Suprapubic skin (tissue), 4 donors: ENCODE data around the gene C20orf141. TPM values are rescaled to one million over a fixed set of nuclear protein-coding genes. Genes with fewer than 3 reads are reported as not detected.

Experiments used
- DNase-seq, 2 donors: peaks; one replicate each; pipeline ENCODE4 v3.0.0-alpha.2; 2019; ENCODE audit warnings: low spot score in 2 of 2
- H3K27ac ChIP-seq: fragments of 200-600 bp; sonication (generic); one replicate; pipeline ENCODE4 v1.5.1; 2019
- H3K27me3 ChIP-seq: fragments of 200-600 bp; sonication (generic); one replicate; pipeline ENCODE4 v1.5.1; 2019
- H3K36me3 ChIP-seq: fragments of 200-600 bp; sonication (generic); one replicate; pipeline ENCODE4 v1.5.1; 2019
- H3K4me1 ChIP-seq: fragments of 200-600 bp; sonication (generic); one replicate; pipeline ENCODE4 v1.5.1; 2019
- H3K4me3 ChIP-seq: fragments of 200-600 bp; sonication (generic); one replicate; pipeline ENCODE4 v1.5.1; 2019; ENCODE audit warnings: mild to moderate bottlenecking
- H3K9me3 ChIP-seq: fragments of 200-600 bp; sonication (generic); one replicate; pipeline ENCODE4 v1.5.1; 2019
- CTCF ChIP-seq, 2 donors: fragments of 200-600 bp in 1 of 2; fragments of 450-650 bp in 1 of 2; sonication (generic) in 1 of 2; IDR thresholded peaks; one replicate each; pipeline ENCODE4 v1.5.1; 2016 to 2019; ENCODE audit warnings: antibody characterized with exemption in 2 of 2, mild to moderate bottlenecking in 1 of 2, moderate library complexity in 1 of 2
- EP300 ChIP-seq: sonication (generic); formaldehyde crosslinking; IDR thresholded peaks from one replicate; pipeline ENCODE4 v1.6.1; 2017; ENCODE audit warnings: antibody characterized with exemption
- POLR2A ChIP-seq, 2 donors: fragments of 450-650 bp; IDR thresholded peaks; one replicate each; pipeline ENCODE4 v1.6.1; 2017; ENCODE audit warnings: antibody characterized with exemption in 2 of 2, mild to moderate bottlenecking in 2 of 2, moderate library complexity in 2 of 2
- POLR2AphosphoS5 ChIP-seq, 3 donors: sonication (generic); formaldehyde crosslinking; IDR thresholded peaks; one replicate each; pipeline ENCODE4 v1.6.1; 2017; ENCODE audit warnings: antibody characterized with exemption in 3 of 3
- WGBS: methylation state at CpG from one replicate; pipeline ENCODE4 v1.1.5; 2018; 5-methylcytosine and 5-hydroxymethylcytosine counted together
- total RNA-seq, 4 donors: library from RNA; depleted of rRNA; stranded (reverse); fragments of >200 nt; gene quantifications; one replicate each; pipeline ENCODE4 v1.1.0, GENCODE V29; 2016

The C20orf141 gene
- total RNA-seq, 4 donors from 2014 or later, result not detected

DNA sequence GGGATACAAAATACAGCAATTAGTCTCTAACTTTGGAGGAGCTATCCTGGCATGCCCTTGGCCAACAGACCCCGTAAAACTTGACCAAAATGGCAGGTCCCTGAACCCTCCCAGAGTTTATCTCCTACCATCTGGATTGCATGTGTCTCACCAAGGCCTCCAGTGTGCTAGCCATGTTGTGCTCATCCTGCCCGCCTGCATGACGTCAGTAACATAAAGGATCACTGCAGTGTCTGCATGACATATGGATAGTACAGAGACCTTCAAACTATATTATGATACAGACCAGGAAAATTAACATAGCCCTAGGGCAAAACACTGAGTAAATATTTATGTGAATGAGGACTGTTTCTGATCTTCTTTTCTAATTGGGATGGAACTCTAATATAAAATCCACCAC, 39.6 kb upstream of the C20orf141 start:
- no peak for DNase-seq
- 75% methylated on average over 3 of the region's 3 CpGs for WGBS
- TF ChIP-seq POLR2A (IDR thresholded peaks at IDR 0.05) (no peak), POLR2AphosphoS5 (IDR thresholded peaks at IDR 0.05) (no peak), CTCF (IDR thresholded peaks at IDR 0.05) (no peak), EP300 (no peak)
- no peak overlapping the region for H3K27ac ChIP-seq
- no peaks in the 10 kb centered on the region for H3K9me3 ChIP-seq
- H3K4me1 ChIP-seq, result peaks cover 3% of the 10 kb centered on the region
- no peak overlapping the region for H3K4me3 ChIP-seq
- no peaks in the 10 kb centered on the region for H3K36me3 ChIP-seq
- peaks cover 17% of the 10 kb centered on the region for H3K27me3 ChIP-seq

DNA sequence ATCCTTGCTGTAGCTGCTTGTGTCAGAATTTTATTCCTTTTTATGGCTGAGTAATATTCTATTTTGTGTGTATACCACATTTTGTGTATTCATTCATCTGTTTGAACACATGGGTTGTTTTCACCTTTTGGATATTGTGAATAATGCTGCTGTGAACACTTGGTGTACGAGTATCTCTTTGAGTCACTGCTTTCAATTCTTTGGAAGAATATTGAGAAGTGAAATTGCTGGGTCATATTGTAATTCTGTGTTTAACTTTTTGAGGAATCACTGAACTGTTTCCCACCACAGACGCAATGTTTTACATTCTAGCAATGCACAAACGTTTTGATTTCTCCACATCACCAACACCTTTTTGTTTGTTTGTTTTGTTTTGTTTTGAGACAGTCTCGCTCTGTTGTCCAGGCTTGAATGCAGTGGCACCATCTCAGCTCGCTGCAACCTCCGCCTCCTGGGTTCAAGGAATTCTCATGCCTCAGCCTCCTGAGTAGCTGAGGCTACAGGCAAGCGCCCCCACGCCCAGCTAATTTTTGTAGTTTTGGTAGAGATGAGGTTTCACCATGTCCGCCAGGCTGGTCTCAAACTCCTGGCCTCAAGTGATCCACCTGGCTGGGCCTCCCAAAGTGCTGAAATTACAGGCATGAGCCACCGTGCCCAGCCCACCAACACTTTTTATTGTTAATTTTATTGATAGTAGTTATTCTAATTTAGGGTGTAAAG, 36.0 kb upstream of the C20orf141 start:
- no peaks in the 10 kb centered on the region for H3K9me3 ChIP-seq
- no peak overlapping the region for H3K27ac ChIP-seq
- TF ChIP-seq EP300 (no peak), POLR2AphosphoS5 (IDR thresholded peaks at IDR 0.05) (no peak), CTCF (IDR thresholded peaks at IDR 0.05) (no peak), POLR2A (IDR thresholded peaks at IDR 0.05) (no peak)
- no peaks in the 10 kb centered on the region for H3K4me1 ChIP-seq
- H3K36me3 ChIP-seq, result no peaks in the 10 kb centered on the region
- WGBS, result 84% methylated on average over 10 of the region's 10 CpGs
- H3K27me3 ChIP-seq, result peaks cover 22% of the 10 kb centered on the region
- DNase-seq, result no peak
- H3K4me3 ChIP-seq, result no peak overlapping the region

DNA sequence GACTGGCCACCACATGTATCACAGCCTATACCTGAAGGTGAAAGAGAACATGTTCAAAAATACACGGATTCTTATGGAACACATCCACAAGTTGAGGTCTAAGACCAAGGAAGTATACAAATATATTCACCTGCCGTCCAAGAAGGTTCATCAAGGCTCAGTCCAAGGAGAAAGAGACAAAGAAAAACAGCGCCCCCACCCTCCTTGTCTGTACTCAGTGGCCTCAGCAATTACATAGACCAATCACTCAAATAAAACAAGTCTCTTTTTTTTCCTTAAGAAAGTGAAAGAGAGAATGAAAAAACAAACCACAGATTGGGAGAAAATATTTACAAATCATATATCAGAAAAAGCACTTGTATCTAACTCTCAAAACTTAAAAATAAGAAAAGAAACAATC, 33.8 kb upstream of the C20orf141 start:
- WGBS, result 38% methylated on average over 3 of the region's 3 CpGs
- Histone ChIP-seq H3K36me3 (no peaks in the 10 kb centered on the region), H3K27ac (no peak overlapping the region), H3K4me3 (no peak overlapping the region), H3K9me3 (no peaks in the 10 kb centered on the region), H3K4me1 (no peaks in the 10 kb centered on the region), H3K27me3 (peaks cover 22% of the 10 kb centered on the region)
- TF ChIP-seq EP300, result no peak
- no peak for TF ChIP-seq POLR2A (IDR thresholded peaks at IDR 0.05)
- TF ChIP-seq CTCF (IDR thresholded peaks at IDR 0.05), result no peak
- no peak for TF ChIP-seq POLR2AphosphoS5 (IDR thresholded peaks at IDR 0.05)
- no peak for DNase-seq

GRCh38 chr20:2783908-2784566, 30.8 kb upstream of the C20orf141 start:
- TF ChIP-seq CTCF (IDR thresholded peaks at IDR 0.05), result no peak
- TF ChIP-seq EP300, result no peak
- no peak for TF ChIP-seq POLR2AphosphoS5 (IDR thresholded peaks at IDR 0.05)
- no peak for TF ChIP-seq POLR2A (IDR thresholded peaks at IDR 0.05)
- no peak for DNase-seq
- Histone ChIP-seq H3K4me3 (no peak overlapping the region), H3K4me1 (no peaks in the 10 kb centered on the region), H3K9me3 (no peaks in the 10 kb centered on the region), H3K27ac (no peak overlapping the region), H3K36me3 (no peaks in the 10 kb centered on the region), H3K27me3 (peaks cover 15% of the 10 kb centered on the region)
- WGBS, result 84% methylated on average over 6 of the region's 6 CpGs

DNA sequence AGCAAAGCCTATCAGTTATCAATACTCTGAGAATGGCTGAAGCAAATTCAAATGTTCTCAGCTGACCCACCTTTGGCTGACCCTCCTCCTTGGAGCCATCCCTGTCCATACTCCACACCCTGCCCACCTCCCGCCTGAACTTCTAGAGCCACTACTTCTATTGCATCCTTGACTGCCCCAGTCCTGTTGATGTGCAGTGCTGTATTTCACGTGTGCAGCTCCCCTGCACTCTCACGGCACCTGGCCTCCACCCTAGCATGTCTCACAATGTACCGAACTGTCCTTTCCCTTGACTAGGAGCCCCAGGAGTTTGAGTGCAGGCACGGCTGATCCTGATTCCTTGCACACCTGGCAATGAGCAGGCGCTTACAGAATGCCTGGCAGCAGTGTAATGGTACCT, 21.3 kb upstream of the C20orf141 start:
- H3K27me3 ChIP-seq, result peaks cover 28% of the 10 kb centered on the region
- TF ChIP-seq POLR2AphosphoS5 (IDR thresholded peaks at IDR 0.05) (no peak), POLR2A (IDR thresholded peaks at IDR 0.05) (no peak), CTCF (IDR thresholded peaks at IDR 0.05) (no peak), EP300 (no peak)
- no peak for DNase-seq
- 85% methylated on average over 6 of the region's 6 CpGs for WGBS
- H3K4me1 ChIP-seq, result no peaks in the 10 kb centered on the region
- no peaks in the 10 kb centered on the region for H3K9me3 ChIP-seq
- H3K36me3 ChIP-seq, result no peaks in the 10 kb centered on the region
- H3K4me3 ChIP-seq, result no peak overlapping the region
- H3K27ac ChIP-seq, result no peak overlapping the region
